HG03159 (cell line): ENCODE results near the gene CYB561D1.

Experiments used
- ATAC-seq: cut with Tn5 transposase; IDR thresholded peaks from one replicate; pipeline ENCODE4 v1.9.1; 2021; ENCODE audit warnings: mild to moderate bottlenecking, moderate library complexity; ENCODE audit not compliant: unreplicated experiment

CYB561D1 gene

DNA sequence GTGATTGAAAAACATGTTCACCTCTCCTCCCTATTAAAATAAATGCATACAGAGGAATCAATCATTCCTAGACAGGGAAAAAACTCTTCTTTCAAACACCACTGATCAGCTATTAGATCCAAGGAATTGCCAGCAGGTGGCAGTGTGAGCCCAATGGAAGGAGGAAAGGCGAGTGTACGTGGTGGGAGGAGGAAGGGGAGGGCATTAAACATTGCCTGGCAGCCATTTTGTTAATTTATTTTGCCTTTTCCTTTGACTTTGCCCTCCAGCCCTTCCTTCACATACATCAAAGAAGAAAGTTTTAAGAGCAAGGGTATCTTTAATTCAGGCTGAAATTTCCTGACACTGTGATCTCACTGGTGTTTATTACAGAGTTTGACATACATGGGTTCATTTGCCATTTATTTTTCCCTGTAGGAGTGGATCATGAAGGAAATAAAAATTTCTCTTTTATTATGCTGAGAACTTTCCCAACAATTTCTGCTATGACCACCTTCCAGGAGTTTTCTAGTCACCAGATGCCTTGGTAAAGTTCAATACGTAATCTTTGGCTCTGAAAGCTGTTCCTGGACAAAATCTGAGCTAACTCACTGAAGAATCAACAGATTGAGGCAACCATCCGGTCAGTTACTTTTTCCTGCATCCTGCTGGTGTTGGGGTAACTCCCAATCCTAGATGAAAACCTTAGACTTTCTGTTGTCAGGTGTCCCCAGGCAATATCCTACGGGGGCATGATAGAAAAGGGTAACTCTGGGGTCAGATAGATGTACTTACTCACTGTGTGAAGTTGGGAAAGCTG lies 52.6 kb downstream of the CYB561D1 start:
- ATAC-seq, result peak; percentile 36

DNA sequence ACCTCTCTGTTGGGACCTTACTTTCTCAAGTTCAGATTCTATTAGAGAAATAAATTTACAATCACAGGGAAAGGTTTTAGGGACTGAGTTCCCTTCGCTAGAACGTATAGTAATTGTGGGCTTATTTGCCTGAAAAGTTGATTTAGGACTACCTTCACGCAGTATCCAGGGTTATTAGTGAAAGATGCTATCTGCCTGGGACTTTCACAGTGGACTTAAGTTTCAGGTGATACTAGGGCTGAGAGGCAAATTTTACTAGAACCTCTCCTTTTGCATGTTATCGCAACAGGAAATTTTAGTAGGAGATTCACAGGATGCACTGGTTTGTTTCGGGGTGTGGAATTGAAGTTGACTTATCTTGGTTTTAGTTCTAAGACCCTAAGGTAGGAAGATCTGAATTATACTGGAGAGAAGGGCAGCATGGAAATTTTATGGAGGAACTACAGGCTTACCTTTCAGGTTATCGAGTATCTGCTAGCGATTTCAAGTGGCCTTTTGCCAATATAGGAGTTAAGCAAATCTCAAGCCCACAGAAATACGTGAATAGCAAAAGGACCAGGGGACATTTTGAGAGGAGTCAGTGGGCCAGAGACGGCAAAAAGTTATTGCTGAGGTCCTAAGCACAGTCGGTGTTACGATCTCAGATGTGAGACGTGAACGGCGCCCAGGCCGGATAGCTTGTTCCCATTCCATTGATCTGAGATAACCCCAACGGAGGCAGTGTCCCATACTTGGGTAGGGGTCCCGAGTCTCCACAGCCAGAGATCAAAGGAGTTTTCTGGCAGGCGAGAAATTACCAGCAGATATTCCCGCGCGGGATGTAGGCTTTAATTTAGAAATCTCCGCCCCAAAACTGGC lies 53.8 kb downstream of the CYB561D1 start:
- ATAC-seq, result peak; percentile 2

DNA sequence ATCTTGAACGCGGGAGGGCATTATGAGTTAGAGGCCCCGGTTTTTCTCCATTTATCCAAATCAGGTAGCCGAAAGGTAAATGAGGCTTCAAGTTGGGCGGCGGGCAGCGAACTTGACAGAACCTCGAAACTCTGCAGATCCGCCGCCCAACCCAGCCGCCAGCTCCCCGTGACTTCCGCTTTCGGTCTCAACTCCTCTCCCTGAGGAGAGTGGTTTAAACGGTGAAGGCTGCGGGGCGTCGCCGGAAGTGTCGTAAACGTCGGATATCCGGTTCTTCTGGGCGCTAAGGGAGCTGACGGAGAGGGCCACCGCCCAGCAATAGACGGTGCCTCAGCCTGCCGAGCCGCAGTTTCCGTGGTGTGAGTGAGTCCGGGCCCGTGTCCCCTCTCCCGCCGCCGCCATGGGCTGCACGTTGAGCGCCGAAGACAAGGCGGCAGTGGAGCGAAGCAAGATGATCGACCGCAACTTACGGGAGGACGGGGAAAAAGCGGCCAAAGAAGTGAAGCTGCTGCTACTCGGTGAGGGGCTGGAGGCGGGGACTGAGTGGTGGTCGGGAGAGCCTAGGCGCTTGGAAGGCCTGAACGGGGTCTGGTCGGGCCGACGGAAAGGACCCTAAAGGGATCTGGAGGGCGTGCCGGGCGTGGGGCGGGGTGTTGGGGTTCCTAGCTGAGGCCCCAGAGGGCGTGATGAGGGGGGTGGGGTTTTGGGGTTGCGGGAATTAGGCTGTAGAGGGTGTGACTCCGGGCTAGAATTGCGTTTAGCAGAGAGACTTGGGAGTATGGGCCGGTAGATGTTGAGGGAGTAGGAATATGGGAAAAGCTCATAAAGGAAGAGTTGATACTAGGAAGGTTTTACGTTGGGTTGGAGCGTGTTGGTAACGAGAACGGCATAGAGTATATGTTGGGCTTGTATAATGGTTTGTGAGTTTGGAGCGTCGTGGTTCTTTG lies 54.7 kb downstream of the CYB561D1 start, which contains the start of gene GNAI3:
Gene GNAI3 (plus strand): TSS at position 295 of the 947 bp plus-strand sequence. CDS start 106 bp downstream, at position 401.
- ATAC-seq, result peak; percentile 90
